Measurements from ENCODE around the gene CALB2. TPM values are rescaled to one million over a fixed set of nuclear protein-coding genes. Genes with fewer than 3 reads are reported as not detected.

CALB2 gene
- total and polyA plus RNA-seq, 8 donors: 0.35 to 0.60 TPM; not detected in 6

GRCh38 chr16:71339236-71340171, 19.0 kb upstream of the CALB2 start:
- no peak for DNase-seq
- intact Hi-C loops (cut with DNase I): no loop called here
- H3K27ac ChIP-seq: no peak overlapping the region

GRCh38 chr16:71340406-71340805, 18.1 kb upstream of the CALB2 start:
- no peak overlapping the region for H3K4me3 ChIP-seq
- TF ChIP-seq, protein P1, sequence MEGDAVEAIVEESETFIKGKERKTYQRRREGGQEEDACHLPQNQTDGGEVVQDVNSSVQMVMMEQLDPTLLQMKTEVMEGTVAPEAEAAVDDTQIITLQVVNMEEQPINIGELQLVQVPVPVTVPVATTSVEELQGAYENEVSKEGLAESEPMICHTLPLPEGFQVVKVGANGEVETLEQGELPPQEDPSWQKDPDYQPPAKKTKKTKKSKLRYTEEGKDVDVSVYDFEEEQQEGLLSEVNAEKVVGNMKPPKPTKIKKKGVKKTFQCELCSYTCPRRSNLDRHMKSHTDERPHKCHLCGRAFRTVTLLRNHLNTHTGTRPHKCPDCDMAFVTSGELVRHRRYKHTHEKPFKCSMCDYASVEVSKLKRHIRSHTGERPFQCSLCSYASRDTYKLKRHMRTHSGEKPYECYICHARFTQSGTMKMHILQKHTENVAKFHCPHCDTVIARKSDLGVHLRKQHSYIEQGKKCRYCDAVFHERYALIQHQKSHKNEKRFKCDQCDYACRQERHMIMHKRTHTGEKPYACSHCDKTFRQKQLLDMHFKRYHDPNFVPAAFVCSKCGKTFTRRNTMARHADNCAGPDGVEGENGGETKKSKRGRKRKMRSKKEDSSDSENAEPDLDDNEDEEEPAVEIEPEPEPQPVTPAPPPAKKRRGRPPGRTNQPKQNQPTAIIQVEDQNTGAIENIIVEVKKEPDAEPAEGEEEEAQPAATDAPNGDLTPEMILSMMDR (IDR thresholded peaks at IDR 0.05): no peak

More at GRCh38 chr16:71339236-71340171, 19.0 kb upstream of the CALB2 start:
- no peaks in the 10 kb centered on the region for H3K4me1 ChIP-seq
- H3K36me3 ChIP-seq: no peaks in the 10 kb centered on the region
- no peak overlapping the region for H3K4me3 ChIP-seq
- no peak for ATAC-seq
- peaks cover 0 to 12% of the 10 kb centered on the region in 2 donors for H3K27me3 ChIP-seq
- no peaks in the 10 kb centered on the region for H3K9me3 ChIP-seq
- TF ChIP-seq, protein P1 (IDR thresholded peaks at IDR 0.05): no peak

GRCh38 chr16:71341881-71342280, 16.6 kb upstream of the CALB2 start:
- Histone ChIP-seq H3K4me1 (no peaks in the 10 kb centered on the region), H3K27me3 (peaks cover 0 to 12% of the 10 kb centered on the region in 2 donors), H3K4me3 (no peak overlapping the region), H3K27ac (no peak overlapping the region), H3K36me3 (no peaks in the 10 kb centered on the region), H3K9me3 (no peaks in the 10 kb centered on the region)
- DNase-seq (no peak), ATAC-seq (no peak)
- intact Hi-C loops (cut with DNase I): no loop called here
- TF ChIP-seq, protein P1 (IDR thresholded peaks at IDR 0.05): no peak

More at GRCh38 chr16:71340406-71340805, 18.1 kb upstream of the CALB2 start:
- Histone ChIP-seq H3K27me3 (peaks cover 0 to 12% of the 10 kb centered on the region in 2 donors), H3K27ac (no peak overlapping the region), H3K36me3 (no peaks in the 10 kb centered on the region), H3K9me3 (no peaks in the 10 kb centered on the region), H3K4me1 (no peaks in the 10 kb centered on the region)
- DNase-seq (no peak), ATAC-seq (no peak)
- intact Hi-C loops (cut with DNase I): no loop called here

DNA sequence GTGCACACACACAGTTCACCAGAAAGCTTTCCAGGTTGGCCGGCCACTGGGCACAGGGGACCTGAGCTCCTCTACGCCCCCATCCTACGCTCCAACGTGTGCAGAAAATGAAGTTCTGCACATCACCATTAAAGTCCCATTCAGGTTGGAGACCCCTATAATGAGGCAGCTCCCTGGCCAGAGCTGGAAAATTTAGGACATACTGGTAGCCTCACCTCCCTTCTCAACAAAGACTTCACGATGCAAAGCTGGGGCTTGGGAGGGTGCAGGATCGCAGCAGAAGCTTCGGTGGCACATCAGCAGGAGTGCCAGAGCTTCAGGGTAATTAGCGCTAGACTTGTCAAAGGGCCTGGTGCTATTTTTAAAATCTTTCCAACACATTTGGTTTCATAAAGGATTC, 15.4 kb upstream of the CALB2 start:
- Histone ChIP-seq H3K36me3 (no peaks in the 10 kb centered on the region), H3K4me1 (no peaks in the 10 kb centered on the region), H3K4me3 (no peak overlapping the region), H3K9me3 (no peaks in the 10 kb centered on the region), H3K27me3 (peaks cover 0 to 12% of the 10 kb centered on the region in 2 donors), H3K27ac (no peak overlapping the region)
- DNase-seq (no peak), ATAC-seq (no peak)
- TF ChIP-seq, protein P1 (IDR thresholded peaks at IDR 0.05): no peak
- intact Hi-C loops (cut with DNase I): no loop called here

- Histone ChIP-seq H3K9me3 (no peaks in the 10 kb centered on the region), H3K4me1 (no peaks in the 10 kb centered on the region), H3K27me3 (peaks cover 0 to 8% of the 10 kb centered on the region in 2 donors), H3K36me3 (no peaks in the 10 kb centered on the region), H3K27ac (no peak overlapping the region), H3K4me3 (no peak overlapping the region)
- intact Hi-C loops (cut with DNase I): no loop called here
- ATAC-seq (no peak), DNase-seq (no peak)
- TF ChIP-seq, protein P1 (IDR thresholded peaks at IDR 0.05): no peak
Measured at GRCh38 chr16:71344315-71344905, 14.1 kb upstream of the CALB2 start.

Data from left lung (tissue), 10 donors.